SJCRH30 (cell line): Measurements from ENCODE around the gene IGSF6. TPM values are rescaled to one million over a fixed set of nuclear protein-coding genes. Genes with fewer than 3 reads are reported as not detected.
"Not testable (repeated sequence)": the region's sequence is repeated elsewhere in the genome, so short reads cannot be mapped to it uniquely, and the experiment has no call there.

Experiments
- DNase-seq, 2 experiments: peaks; one replicate each; pipeline ENCODE4 v3.0.0-alpha.2; 2015 to 2020
- H3K27ac ChIP-seq: fragments of 250-450 bp; sonication (Bioruptor Pico); 2 replicates; pipeline ENCODE4 v1.5.1; 2020; ENCODE audit warnings: mild to moderate bottlenecking, moderate library complexity
- H3K27me3 ChIP-seq: fragments of 250-450 bp; sonication (Bioruptor Pico); 2 replicates; pipeline ENCODE4 v1.5.1; 2020; ENCODE audit warnings: mild to moderate bottlenecking, moderate library complexity
- H3K36me3 ChIP-seq: fragments of 250-450 bp; sonication (Bioruptor Pico); 2 replicates; pipeline ENCODE4 v1.5.1; 2020; ENCODE audit warnings: mild to moderate bottlenecking, moderate library complexity
- H3K4me1 ChIP-seq: fragments of 250-450 bp; sonication (Bioruptor Pico); 2 replicates; pipeline ENCODE4 v1.5.1; 2020; ENCODE audit warnings: mild to moderate bottlenecking, moderate library complexity
- H3K4me3 ChIP-seq: fragments of 250-450 bp; sonication (Bioruptor Pico); 2 replicates; pipeline ENCODE4 v1.5.1; 2020; ENCODE audit warnings: mild to moderate bottlenecking, moderate library complexity
- H3K9me3 ChIP-seq: fragments of 250-450 bp; sonication (Bioruptor Pico); replicated peaks from 2 replicates; pipeline ENCODE4 v1.5.1; 2020; ENCODE audit warnings: mild to moderate bottlenecking, moderate library complexity
- total RNA-seq: library from RNA; depleted of rRNA; stranded (reverse); fragments of >200 nt; shearing (Covaris generic); gene quantifications from 2 replicates; pipeline ENCODE4 v1.2.3, GENCODE V29; 2014; rRNA removed

The IGSF6 gene, protein sequence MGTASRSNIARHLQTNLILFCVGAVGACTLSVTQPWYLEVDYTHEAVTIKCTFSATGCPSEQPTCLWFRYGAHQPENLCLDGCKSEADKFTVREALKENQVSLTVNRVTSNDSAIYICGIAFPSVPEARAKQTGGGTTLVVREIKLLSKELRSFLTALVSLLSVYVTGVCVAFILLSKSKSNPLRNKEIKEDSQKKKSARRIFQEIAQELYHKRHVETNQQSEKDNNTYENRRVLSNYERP
- not detected in 2 replicates for total RNA-seq

DNA sequence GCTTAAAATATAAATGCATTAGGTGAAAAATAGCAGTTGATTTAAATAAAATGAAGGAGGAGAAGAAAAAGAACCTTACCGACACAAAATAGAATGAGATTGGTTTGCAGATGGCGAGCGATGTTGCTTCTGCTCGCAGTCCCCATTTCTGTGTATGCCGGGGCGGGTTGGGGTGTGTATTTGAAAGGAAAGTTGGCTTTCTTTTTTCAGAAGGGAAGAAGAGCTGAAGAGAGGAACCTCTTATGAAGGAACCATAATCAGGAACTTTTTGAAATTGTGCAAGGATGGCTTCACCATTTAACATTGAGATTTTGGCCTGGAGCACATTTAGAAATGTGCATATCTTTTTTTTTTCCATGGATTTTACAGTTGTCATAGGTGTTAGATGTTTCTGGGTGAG, at the start of gene IGSF6:
IGSF6 (minus strand) TSS at position 156 of the 400 bp plus-strand sequence; CDS start at position 146, 10 bp downstream.
- Histone ChIP-seq H3K4me3 (no peak within 1 kb of the TSS), H3K9me3 (no peaks in the 10 kb centered on the region), H3K36me3 (peaks cover 9% of the 10 kb centered on the region), H3K27me3 (no peaks in the 10 kb centered on the region), H3K4me1 (no peaks in the 10 kb centered on the region), H3K27ac (no peak within 1 kb of the TSS)
- no peak for DNase-seq

DNA sequence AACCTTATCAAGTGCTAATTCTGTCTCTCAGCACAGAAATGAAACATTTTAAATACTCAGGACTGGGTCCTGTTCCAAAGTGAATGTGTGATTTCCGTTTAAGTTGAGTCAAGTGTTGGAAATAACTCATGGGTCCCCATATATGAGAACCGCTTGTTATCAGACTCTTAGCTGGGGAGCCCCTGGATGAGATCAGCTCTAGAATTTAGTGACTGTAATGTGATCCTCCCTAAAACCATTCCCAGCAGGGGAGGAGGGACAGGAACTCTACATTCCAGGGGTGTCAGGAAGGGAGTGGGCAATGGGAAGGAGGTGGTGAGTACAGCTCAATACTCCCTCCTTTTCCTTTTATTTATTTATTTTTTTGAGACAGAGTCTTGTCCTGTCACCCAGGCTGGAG, 48.9 kb upstream of the IGSF6 start:
- peak in 1 of 2 experiments; percentile 8 for DNase-seq
- Histone ChIP-seq H3K36me3 (no peaks in the 10 kb centered on the region), H3K4me3 (no peak overlapping the region), H3K9me3 (no peaks in the 10 kb centered on the region), H3K27ac (no peak overlapping the region), H3K27me3 (no peaks in the 10 kb centered on the region), H3K4me1 (no peaks in the 10 kb centered on the region)

DNA sequence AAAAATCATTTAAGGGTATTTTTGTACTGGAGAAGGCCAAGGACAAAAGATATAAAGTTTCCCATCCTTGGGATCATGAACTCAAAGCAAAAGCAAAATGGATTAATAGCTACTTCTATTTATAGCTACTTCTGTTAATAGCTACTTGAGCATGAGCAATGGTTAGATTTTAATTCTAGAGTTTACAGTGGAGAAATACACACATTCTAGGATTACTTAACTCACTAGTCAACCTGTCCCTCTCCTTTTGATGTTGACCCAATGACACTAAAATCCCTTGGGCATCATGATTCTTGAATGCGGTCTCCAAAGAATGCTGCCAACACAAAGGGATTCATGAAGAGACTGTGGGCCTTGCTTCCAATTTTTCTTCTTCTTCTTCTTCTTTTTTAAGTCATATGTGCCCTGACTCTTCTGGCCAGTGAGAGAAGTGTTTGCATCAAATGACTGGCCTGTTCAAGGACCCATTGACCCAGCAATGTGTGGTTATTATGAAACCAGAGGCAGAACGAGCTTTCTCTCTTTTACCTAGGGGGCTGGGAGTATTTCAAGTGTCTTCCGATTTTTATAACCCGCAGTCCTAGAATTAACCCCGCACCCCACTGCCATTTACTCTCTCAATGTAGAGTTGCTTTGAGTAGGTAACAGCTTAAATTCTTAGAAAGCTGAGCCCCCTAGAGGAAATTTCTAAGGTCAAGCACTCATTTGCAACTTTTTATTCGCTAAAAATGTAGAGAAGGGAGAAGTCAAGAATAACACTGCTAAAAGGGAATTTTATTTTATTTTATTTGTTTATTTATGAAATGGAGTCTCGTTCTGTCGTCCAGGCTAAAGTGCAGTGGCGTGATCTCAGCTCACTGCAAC, 46.0 kb upstream of the IGSF6 start:
- H3K9me3 ChIP-seq: no peaks in the 10 kb centered on the region
- no peaks in the 10 kb centered on the region for H3K36me3 ChIP-seq
- no peaks in the 10 kb centered on the region for H3K27me3 ChIP-seq
- no peak overlapping the region for H3K4me3 ChIP-seq
- no peaks in the 10 kb centered on the region for H3K4me1 ChIP-seq
- no peak overlapping the region for H3K27ac ChIP-seq
- no peak for DNase-seq

DNA sequence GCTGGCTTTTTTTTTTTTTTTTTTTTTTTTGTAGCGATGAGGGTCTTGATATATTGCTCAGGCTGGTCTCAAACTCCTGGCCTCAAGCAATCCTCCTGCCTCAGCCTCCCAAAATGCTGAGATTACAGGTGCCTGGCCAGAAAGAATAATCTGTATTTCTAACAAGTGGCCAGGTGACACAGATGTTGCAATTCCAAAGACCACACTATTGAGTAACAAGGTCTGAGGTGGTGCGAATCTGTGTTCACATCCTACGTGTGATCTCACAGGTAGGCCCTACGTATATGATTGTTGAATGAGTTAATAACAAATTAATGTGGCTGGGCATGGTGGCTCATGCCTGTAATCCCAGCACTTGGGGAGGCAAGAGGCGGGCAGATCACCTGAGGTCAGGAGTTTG, 44.6 kb upstream of the IGSF6 start:
- H3K27me3 ChIP-seq: no peaks in the 10 kb centered on the region
- H3K4me3 ChIP-seq: no peak overlapping the region
- H3K36me3 ChIP-seq: no peaks in the 10 kb centered on the region
- no peaks in the 10 kb centered on the region for H3K9me3 ChIP-seq
- no peaks in the 10 kb centered on the region for H3K4me1 ChIP-seq
- DNase-seq: no peak
- H3K27ac ChIP-seq: no peak overlapping the region

DNA sequence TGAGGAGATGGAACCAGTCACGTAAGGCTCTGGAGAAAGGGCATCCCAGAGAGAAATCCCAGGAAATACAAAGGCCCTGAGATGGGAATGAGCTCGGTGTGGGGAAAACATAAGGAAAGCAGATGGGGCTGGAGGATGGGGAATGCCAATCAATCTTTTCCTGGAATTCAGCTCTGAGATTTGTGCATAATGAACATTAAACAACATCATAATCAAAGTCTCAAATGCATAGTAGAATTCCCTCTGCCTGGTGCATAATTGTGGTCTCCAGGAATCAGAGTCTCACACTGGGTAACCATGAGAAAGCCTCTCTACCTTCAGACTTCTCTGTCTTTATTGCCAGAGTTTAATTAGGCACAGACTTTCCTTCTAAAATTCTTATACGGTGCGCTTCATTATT, 42.2 kb upstream of the IGSF6 start:
- Histone ChIP-seq H3K9me3 (no peaks in the 10 kb centered on the region), H3K27ac (no peak overlapping the region), H3K4me1 (no peaks in the 10 kb centered on the region), H3K27me3 (no peaks in the 10 kb centered on the region), H3K36me3 (no peaks in the 10 kb centered on the region), H3K4me3 (no peak overlapping the region)
- no peak for DNase-seq

DNA sequence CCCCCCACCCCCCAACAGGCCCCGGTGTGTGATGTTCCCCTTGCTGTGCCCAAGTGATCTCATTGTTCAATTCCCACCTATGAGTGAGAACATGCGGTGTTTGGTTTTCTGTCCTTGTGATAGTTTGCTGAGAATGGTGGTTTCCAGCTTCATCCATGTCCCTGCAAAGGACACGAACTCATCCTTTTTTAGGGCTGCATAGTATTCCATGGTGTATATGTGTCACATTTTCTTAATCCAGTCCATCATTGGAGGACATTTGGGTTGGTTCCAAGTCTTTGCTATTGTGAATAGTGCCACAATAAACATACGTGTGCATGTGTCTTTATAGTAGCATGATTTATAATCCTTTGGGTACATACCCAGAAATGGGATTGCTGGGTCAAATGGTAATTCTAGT, 38.6 kb upstream of the IGSF6 start:
- not testable (repeated sequence) for H3K27ac ChIP-seq, H3K4me1 ChIP-seq, H3K4me3 ChIP-seq, DNase-seq, H3K9me3 ChIP-seq, H3K27me3 ChIP-seq, H3K36me3 ChIP-seq

DNA sequence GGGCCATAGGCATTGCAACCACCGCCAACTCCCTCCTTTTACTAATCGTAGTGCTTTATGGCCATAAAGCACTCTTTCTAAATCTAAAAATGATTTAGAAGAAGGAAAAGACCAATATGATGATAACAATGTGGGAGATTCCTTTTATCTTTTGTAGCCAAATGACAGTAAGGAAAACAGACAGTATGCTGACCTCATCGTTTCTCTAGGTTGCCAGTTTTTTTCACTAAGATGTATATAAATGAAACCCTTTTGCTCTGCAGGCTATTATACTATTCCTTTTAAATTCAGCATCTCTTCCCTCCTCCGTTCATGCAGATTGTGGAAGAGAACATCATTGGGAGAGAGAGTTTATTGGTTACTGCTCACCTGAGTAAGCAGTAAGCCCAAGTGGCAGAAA, 36.7 kb upstream of the IGSF6 start:
- H3K27ac ChIP-seq: no peak overlapping the region
- no peak overlapping the region for H3K4me3 ChIP-seq

DNA sequence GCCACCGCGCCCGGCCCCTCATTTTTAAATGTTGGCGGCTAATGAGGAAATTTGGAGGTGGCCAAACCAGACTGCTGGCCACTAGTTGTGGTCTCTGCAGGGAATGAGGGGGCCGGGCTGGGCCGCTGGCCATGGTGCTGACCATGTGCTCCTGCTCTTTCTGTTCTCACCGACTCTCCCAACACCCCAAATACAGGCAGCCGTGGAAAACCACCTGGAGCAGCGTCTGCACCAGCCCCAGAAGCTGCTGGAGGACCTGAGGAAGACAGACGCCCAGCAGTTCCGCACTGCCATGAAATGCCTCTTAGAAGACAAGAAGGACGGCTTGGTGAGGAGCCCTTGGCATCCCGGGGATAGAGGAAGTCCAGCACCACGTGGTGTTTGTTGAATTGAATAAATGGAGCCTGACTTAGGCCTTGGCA, 32.6 kb upstream of the IGSF6 start:
- Histone ChIP-seq H3K27ac (no peak overlapping the region), H3K36me3 (no peaks in the 10 kb centered on the region), H3K4me1 (no peaks in the 10 kb centered on the region), H3K9me3 (no peaks in the 10 kb centered on the region), H3K4me3 (no peak overlapping the region), H3K27me3 (no peaks in the 10 kb centered on the region)
- peak; percentile 12 to 44 for DNase-seq

More for the DNA sequence above, 36.7 kb upstream of the IGSF6 start:
- Histone ChIP-seq H3K36me3 (no peaks in the 10 kb centered on the region), H3K4me1 (no peaks in the 10 kb centered on the region), H3K27me3 (no peaks in the 10 kb centered on the region), H3K9me3 (no peaks in the 10 kb centered on the region)
- no peak for DNase-seq

GRCh38 chr16:21684199-21684598, 31.8 kb upstream of the IGSF6 start:
- Histone ChIP-seq H3K4me3 (no peak overlapping the region), H3K27ac (no peak overlapping the region), H3K4me1 (no peaks in the 10 kb centered on the region), H3K36me3 (no peaks in the 10 kb centered on the region), H3K27me3 (no peaks in the 10 kb centered on the region), H3K9me3 (no peaks in the 10 kb centered on the region)
- peak; percentile 35 to 66 for DNase-seq

DNA sequence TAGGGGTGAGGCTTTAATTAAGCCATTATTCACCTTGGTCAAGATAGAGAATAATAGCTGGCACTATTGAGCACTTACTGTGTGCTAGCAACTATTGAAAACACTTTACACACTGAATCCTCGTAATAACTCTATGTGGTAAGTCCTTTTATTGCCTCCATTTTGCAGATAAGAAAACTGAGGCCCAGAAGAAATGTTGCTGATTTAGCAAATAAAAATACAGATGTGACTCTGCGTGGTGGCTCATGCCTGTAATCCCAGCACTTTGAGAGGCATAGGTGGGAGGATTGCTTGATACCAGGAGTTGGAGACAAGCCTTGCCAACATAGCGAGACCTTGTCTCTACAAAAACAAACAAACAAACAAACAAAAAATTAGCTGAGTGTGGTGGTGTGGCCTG, 30.8 kb upstream of the IGSF6 start:
- Histone ChIP-seq H3K9me3 (no peaks in the 10 kb centered on the region), H3K4me3 (no peak overlapping the region), H3K27me3 (no peaks in the 10 kb centered on the region), H3K4me1 (no peaks in the 10 kb centered on the region), H3K27ac (no peak overlapping the region), H3K36me3 (no peaks in the 10 kb centered on the region)
- no peak for DNase-seq

GRCh38 chr16:21680714-21681113, 28.3 kb upstream of the IGSF6 start:
- not testable (repeated sequence) for DNase-seq, H3K27me3 ChIP-seq, H3K9me3 ChIP-seq, H3K4me1 ChIP-seq, H3K36me3 ChIP-seq, H3K4me3 ChIP-seq, H3K27ac ChIP-seq

- DNase-seq, H3K4me3 ChIP-seq, H3K4me1 ChIP-seq, H3K27ac ChIP-seq, H3K9me3 ChIP-seq, H3K27me3 ChIP-seq, H3K36me3 ChIP-seq: not testable (repeated sequence)
Measured at GRCh38 chr16:21674456-21674855, 22.0 kb upstream of the IGSF6 start.

GRCh38 chr16:21673469-21673868, 21.1 kb upstream of the IGSF6 start:
- Histone ChIP-seq H3K4me3 (no peak overlapping the region), H3K36me3 (no peaks in the 10 kb centered on the region), H3K9me3 (no peaks in the 10 kb centered on the region), H3K27me3 (no peaks in the 10 kb centered on the region), H3K27ac (no peak overlapping the region), H3K4me1 (no peaks in the 10 kb centered on the region)
- DNase-seq: no peak

DNA sequence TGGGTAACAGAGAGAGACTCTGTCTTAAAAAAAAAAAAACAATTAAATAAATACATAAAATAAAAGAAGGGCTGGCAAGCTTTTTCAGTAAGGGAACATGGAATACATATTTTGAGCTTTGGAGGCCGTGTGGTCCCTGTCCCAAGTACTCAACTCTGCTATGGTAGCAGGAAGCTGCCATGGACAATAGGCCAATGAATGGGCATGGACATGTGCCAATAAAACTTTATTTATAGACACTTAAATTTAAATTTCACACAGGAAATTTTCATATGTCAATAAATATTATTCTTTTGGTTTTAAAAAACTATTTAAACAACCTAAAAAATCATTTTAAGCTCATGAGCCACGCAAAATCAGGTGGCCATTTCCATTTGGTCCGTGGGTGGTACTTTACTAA, 15.2 kb upstream of the IGSF6 start:
- Histone ChIP-seq H3K9me3 (no peaks in the 10 kb centered on the region), H3K4me3 (no peak overlapping the region), H3K36me3 (no peaks in the 10 kb centered on the region), H3K4me1 (peaks cover 8% of the 10 kb centered on the region; the same call in 1 of the 2 replicates), H3K27me3 (no peaks in the 10 kb centered on the region), H3K27ac (no peak overlapping the region)
- DNase-seq: no peak

- DNase-seq: peak; percentile 26 to 71
Measured at GRCh38 chr16:21666772-21667171, 14.4 kb upstream of the IGSF6 start.

More at GRCh38 chr16:21666772-21667171, 14.4 kb upstream of the IGSF6 start:
- H3K4me1 ChIP-seq: peaks cover 8% of the 10 kb centered on the region; the same call in 1 of the 2 replicates
- H3K27ac ChIP-seq: peak overlapping the region; percentile 28
- H3K36me3 ChIP-seq: no peaks in the 10 kb centered on the region
- H3K4me3 ChIP-seq: no peak overlapping the region
- no peaks in the 10 kb centered on the region for H3K27me3 ChIP-seq
- no peaks in the 10 kb centered on the region for H3K9me3 ChIP-seq
